B cell (primary cell): ENCODE results near the gene HEXIM2.

Experiments used
- EZH2 ChIP-seq: IDR thresholded peaks from 2 replicates; pipeline ENCODE4 v1.6.1; 2012; ENCODE audit warnings: borderline replicate concordance, low read depth, mild to moderate bottlenecking, moderate library complexity, low read length; ENCODE audit not compliant: insufficient read depth, poor library complexity, severe bottlenecking
- TF ChIP-seq, protein P1 (sequence below): fragments of 200-600 bp; IDR thresholded peaks from one replicate; pipeline ENCODE4 v1.8.0; 2022; ENCODE audit warnings: antibody characterized with exemption, mild to moderate bottlenecking

DNA sequence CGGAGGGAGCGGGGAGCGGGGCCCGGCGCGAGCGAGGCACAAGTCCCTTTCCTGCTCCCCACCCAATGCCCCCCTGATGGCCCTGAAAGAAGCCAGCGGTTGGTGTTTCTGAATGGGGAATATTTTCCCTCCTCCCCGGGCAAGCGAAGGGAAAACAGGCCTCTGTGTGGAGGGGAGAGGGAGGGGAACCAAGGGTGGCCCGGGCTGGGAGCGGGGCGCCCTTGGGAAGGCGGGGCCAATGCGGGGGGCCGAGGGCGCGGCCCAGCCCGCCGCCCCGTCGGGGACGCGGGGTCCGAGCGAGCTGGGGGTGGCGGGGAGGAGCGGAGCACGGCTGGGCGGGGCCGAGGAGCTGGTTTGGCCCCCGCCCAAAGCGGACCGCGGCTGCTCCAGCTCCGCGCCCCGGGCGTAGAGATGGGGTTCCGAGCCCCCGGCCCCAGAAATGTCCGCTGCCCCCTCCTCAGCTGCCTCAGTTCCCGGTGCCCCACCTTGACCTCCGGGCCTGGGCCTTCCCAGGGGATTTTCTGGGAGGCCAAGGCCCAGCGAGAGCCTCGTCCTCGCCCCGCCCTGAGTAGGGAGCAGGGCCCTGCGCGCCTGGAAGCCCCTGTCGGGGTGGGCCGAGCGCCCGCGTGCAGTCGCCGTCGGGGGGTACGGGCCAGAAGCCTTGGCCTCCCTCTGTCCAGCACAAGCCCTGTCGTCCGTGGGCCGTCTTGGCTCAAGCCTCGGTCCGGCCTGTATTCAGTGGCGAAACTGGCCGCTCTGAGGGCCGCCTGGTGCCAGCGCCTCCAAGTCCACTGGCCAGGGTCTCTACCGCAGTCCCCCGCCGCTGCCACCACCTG lies 17.3 kb upstream of the HEXIM2 start:
- TF ChIP-seq, protein P1, sequence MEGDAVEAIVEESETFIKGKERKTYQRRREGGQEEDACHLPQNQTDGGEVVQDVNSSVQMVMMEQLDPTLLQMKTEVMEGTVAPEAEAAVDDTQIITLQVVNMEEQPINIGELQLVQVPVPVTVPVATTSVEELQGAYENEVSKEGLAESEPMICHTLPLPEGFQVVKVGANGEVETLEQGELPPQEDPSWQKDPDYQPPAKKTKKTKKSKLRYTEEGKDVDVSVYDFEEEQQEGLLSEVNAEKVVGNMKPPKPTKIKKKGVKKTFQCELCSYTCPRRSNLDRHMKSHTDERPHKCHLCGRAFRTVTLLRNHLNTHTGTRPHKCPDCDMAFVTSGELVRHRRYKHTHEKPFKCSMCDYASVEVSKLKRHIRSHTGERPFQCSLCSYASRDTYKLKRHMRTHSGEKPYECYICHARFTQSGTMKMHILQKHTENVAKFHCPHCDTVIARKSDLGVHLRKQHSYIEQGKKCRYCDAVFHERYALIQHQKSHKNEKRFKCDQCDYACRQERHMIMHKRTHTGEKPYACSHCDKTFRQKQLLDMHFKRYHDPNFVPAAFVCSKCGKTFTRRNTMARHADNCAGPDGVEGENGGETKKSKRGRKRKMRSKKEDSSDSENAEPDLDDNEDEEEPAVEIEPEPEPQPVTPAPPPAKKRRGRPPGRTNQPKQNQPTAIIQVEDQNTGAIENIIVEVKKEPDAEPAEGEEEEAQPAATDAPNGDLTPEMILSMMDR = no peak
- no peak for TF ChIP-seq EZH2
